ENCODE measurements around the gene RAPGEF4.

RAPGEF4 gene

GRCh38 chr2:172711110-172711509, 24.5 kb upstream of the RAPGEF4 start:
- TF ChIP-seq POLR2A (IDR thresholded peaks at IDR 0.05; ENCODE audit: low read length): no peak
- TF ChIP-seq GATA1 (IDR thresholded peaks at IDR 0.05; ENCODE audit: low read depth, low read length): no peak
- no peak for DNase-seq

- TF ChIP-seq GATA1 (IDR thresholded peaks at IDR 0.05; ENCODE audit: low read depth, low read length): no peak
- no peak for TF ChIP-seq POLR2A (IDR thresholded peaks at IDR 0.05; ENCODE audit: low read length)
- no peak for DNase-seq
These were observed 23.4 kb upstream of the RAPGEF4 start for GRCh38 chr2:172712251-172712650.

GRCh38 chr2:172713365-172713875, 22.2 kb upstream of the RAPGEF4 start:
- DNase-seq: no peak
- TF ChIP-seq POLR2A (IDR thresholded peaks at IDR 0.05; ENCODE audit: low read length) (no peak), GATA1 (IDR thresholded peaks at IDR 0.05; ENCODE audit: low read depth, low read length) (no peak)

- TF ChIP-seq POLR2A (IDR thresholded peaks at IDR 0.05; ENCODE audit: low read length): no peak
- TF ChIP-seq GATA1 (IDR thresholded peaks at IDR 0.05; ENCODE audit: low read depth, low read length): no peak
- DNase-seq: no peak
These were observed 13.2 kb upstream of the RAPGEF4 start for GRCh38 chr2:172722481-172722880.

GRCh38 chr2:172723286-172723685, 12.4 kb upstream of the RAPGEF4 start:
- no peak for DNase-seq
- TF ChIP-seq POLR2A (IDR thresholded peaks at IDR 0.05; ENCODE audit: low read length) (no peak), GATA1 (IDR thresholded peaks at IDR 0.05; ENCODE audit: low read depth, low read length) (no peak)

GRCh38 chr2:172724724-172725123, 10.9 kb upstream of the RAPGEF4 start:
- DNase-seq: no peak
- TF ChIP-seq GATA1 (IDR thresholded peaks at IDR 0.05; ENCODE audit: low read depth, low read length) (no peak), POLR2A (IDR thresholded peaks at IDR 0.05; ENCODE audit: low read length) (no peak)

- no peak for DNase-seq
- TF ChIP-seq POLR2A (IDR thresholded peaks at IDR 0.05; ENCODE audit: low read length): no peak
- TF ChIP-seq GATA1 (IDR thresholded peaks at IDR 0.05; ENCODE audit: low read depth, low read length): no peak
These were observed 10.4 kb upstream of the RAPGEF4 start for GRCh38 chr2:172725284-172725683.

- no peak for DNase-seq
- TF ChIP-seq GATA1 (IDR thresholded peaks at IDR 0.05; ENCODE audit: low read depth, low read length) (no peak), POLR2A (IDR thresholded peaks at IDR 0.05; ENCODE audit: low read length) (no peak)
These were observed 9.9 kb upstream of the RAPGEF4 start for GRCh38 chr2:172725746-172726145.

GRCh38 chr2:172726172-172726735, 9.4 kb upstream of the RAPGEF4 start:
- DNase-seq: no peak
- no peak for TF ChIP-seq GATA1 (IDR thresholded peaks at IDR 0.05; ENCODE audit: low read depth, low read length)
- no peak for TF ChIP-seq POLR2A (IDR thresholded peaks at IDR 0.05; ENCODE audit: low read length)

- no peak for DNase-seq
- TF ChIP-seq POLR2A (IDR thresholded peaks at IDR 0.05; ENCODE audit: low read length) (no peak), GATA1 (IDR thresholded peaks at IDR 0.05; ENCODE audit: low read depth, low read length) (no peak)
These were observed 5.2 kb upstream of the RAPGEF4 start for GRCh38 chr2:172730411-172730810.

GRCh38 chr2:172734711-172735581, 699 bp upstream of the RAPGEF4 start:
- DNase-seq: no peak
- TF ChIP-seq GATA1 (IDR thresholded peaks at IDR 0.05; ENCODE audit: low read depth, low read length) (no peak), POLR2A (IDR thresholded peaks at IDR 0.05; ENCODE audit: low read length) (no peak)

GRCh38 chr2:172736424-172737174, 954 bp downstream of the RAPGEF4 start:
- no peak for DNase-seq
- no peak for TF ChIP-seq POLR2A (IDR thresholded peaks at IDR 0.05; ENCODE audit: low read length)
- no peak for TF ChIP-seq GATA1 (IDR thresholded peaks at IDR 0.05; ENCODE audit: low read depth, low read length)

GRCh38 chr2:172739661-172740266, 4.1 kb downstream of the RAPGEF4 start:
- TF ChIP-seq POLR2A (IDR thresholded peaks at IDR 0.05; ENCODE audit: low read length): no peak
- TF ChIP-seq GATA1 (IDR thresholded peaks at IDR 0.05; ENCODE audit: low read depth, low read length): no peak
- no peak for DNase-seq

- no peak for DNase-seq
These were observed 5.2 kb downstream of the RAPGEF4 start for GRCh38 chr2:172740856-172741255.

More at GRCh38 chr2:172740856-172741255, 5.2 kb downstream of the RAPGEF4 start:
- TF ChIP-seq POLR2A (IDR thresholded peaks at IDR 0.05; ENCODE audit: low read length) (no peak), GATA1 (IDR thresholded peaks at IDR 0.05; ENCODE audit: low read depth, low read length) (no peak)

Data from erythroblast (primary cell).